ENCODE measurements around the gene ZFAND3. TPM values are rescaled to one million over a fixed set of nuclear protein-coding genes. Genes with fewer than 3 reads are reported as not detected.
"Not testable (repeated sequence)": the region's sequence is repeated elsewhere in the genome, so short reads cannot be mapped to it uniquely, and the experiment has no call there.

The ZFAND3 gene
- total and polyA plus RNA-seq, 2 of the 4 experiments (the other 2 are of a cell fraction) = 10.9 to 26.7 TPM

DNA sequence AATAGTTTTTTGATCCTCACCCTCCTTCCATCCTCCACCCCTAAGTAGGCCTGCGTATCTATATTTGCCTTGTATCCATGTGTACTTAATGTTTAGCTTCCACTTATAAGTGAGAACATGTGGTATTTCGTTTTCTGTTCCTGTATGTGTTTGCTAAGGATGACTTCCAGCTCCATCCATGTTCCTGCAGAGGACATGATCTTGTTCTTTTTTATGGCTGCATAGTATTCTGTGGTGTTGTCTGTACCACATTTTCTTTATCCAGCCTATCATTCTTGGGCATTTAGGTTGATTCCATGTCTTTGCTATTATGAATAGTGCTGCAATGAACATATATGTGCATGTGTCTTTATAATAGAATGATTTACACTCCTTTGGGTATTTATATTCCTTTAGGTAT, 129.1 kb downstream of the ZFAND3 start:
- H4K5ac ChIP-seq (ENCODE audit: low read depth, low read length); H3K23ac ChIP-seq (ENCODE audit: low read depth, low read length); dilution Hi-C loops (cut with HindIII; ENCODE audit: low sequenced_read_pairs, unreplicated experiment); H4K8ac ChIP-seq (ENCODE audit: low read depth in 2 of 2, low read length in 2 of 2); H3K4me1 ChIP-seq (ENCODE audit: control insufficient read depth, insufficient read depth, low read length); DNase-seq; H3K27ac ChIP-seq (ENCODE audit: insufficient read depth, low read length); CTCF ChIA-PET; POLR2A ChIA-PET (ENCODE audit: unreplicated experiment); ATAC-seq (ENCODE audit: low read depth); H3K4me3 ChIP-seq (ENCODE audit: insufficient read depth, low read depth, low read length); H3K4me2 ChIP-seq (ENCODE audit: low read depth, low read length); H3K9me3 ChIP-seq (ENCODE audit: control insufficient read depth, insufficient read depth, low read length); H2AFZ ChIP-seq (replicated peaks; ENCODE audit: low read length, poor library complexity); BruUV-seq (replicated peaks); H3K4ac ChIP-seq (ENCODE audit: low read depth, low read length); H3K36me3 ChIP-seq (ENCODE audit: control insufficient read depth, insufficient read depth, low read length); intact Hi-C loops (cut with micrococcal nuclease); H3K9me1 ChIP-seq (ENCODE audit: insufficient read depth, low read length); H4K91ac ChIP-seq (ENCODE audit: insufficient read depth, low read depth, low read length); H3K14ac ChIP-seq (replicated peaks; ENCODE audit: low read depth, low read length); H3K18ac ChIP-seq (ENCODE audit: low read depth, low read length); H2BK120ac ChIP-seq (ENCODE audit: low read depth, low read length); H2BK20ac ChIP-seq (ENCODE audit: low read depth, low read length); H2BK15ac ChIP-seq (ENCODE audit: low read depth, low read length); H3K27me3 ChIP-seq (ENCODE audit: control insufficient read depth, insufficient read depth, low read length); H2BK5ac ChIP-seq (ENCODE audit: low read depth, low read length, poor library complexity, severe bottlenecking); H2AK9ac ChIP-seq (replicated peaks; ENCODE audit: low read depth, low read length, poor library complexity); H3K9ac ChIP-seq (ENCODE audit: low read depth, low read length); H2AK5ac ChIP-seq (ENCODE audit: low read depth, low read length); in situ Hi-C loops (cut with MboI; ENCODE audit: low sequenced_read_pairs); H3K56ac ChIP-seq (ENCODE audit: extremely low read depth, insufficient read depth, low read length): not testable (repeated sequence)
- WGBS, 2 experiments (ENCODE audit: extremely low coverage in 2 of 2, insufficient read length in 1 of 2) = no CpG with 5 or more reads among the region's 2 CpGs
- peaks cover 84% of the 10 kb centered on the region for H4K20me1 ChIP-seq (ENCODE audit: insufficient read depth, low read length)
- H3K79me1 ChIP-seq (ENCODE audit: low read depth in 1 of 2, low read length in 2 of 2) = peaks cover 43 to 78% of the 10 kb centered on the region in 2 experiments

Data from IMR-90 (cell line).